Activated T-cell treated with anti-CD3 and anti-CD28 coated beads, Interleukin-2, amount 50 U/mL, for 72 hours (primary cell): ENCODE data around the gene DSEL. TPM values are rescaled to one million over a fixed set of nuclear protein-coding genes. Genes with fewer than 3 reads are reported as not detected.

Experiments used
- ATAC-seq, 2 donors: fragments of 150-1000 bp; cut with Tn5 transposase; replicated peaks in 1 of 2; 2 replicates each; pipeline ENCODE4 v1.10.0; 2021; ENCODE audit warnings: moderate library complexity in 2 of 2, mild to moderate bottlenecking in 1 of 2
- DNase-seq, 2 donors: peaks; one replicate each; pipeline ENCODE4 v3.0.0; 2021 to 2022; ENCODE audit warnings: mixed read lengths in 1 of 2
- H3K27ac Mint-ChIP-seq: one replicate; pipeline ENCODE4 v1.8.0; 2022; ENCODE audit warnings: mild to moderate bottlenecking, moderate library complexity, mixed read lengths
- H3K27me3 Mint-ChIP-seq: one replicate; pipeline ENCODE4 v1.8.0; 2022; ENCODE audit warnings: low read depth, mixed read lengths
- H3K36me3 Mint-ChIP-seq, 2 donors: one replicate each; pipeline ENCODE4 v1.8.0; 2022; ENCODE audit warnings: mixed read lengths in 2 of 2, mild to moderate bottlenecking in 1 of 2; ENCODE audit not compliant: insufficient read depth in 2 of 2
- H3K4me1 Mint-ChIP-seq: one replicate; pipeline ENCODE4 v1.8.0; 2022; ENCODE audit warnings: low read depth, mixed read lengths
- H3K4me3 Mint-ChIP-seq, 2 donors: one replicate each; pipeline ENCODE4 v1.8.0; 2022; ENCODE audit warnings: mild to moderate bottlenecking in 2 of 2, mixed read lengths in 2 of 2, moderate library complexity in 2 of 2
- H3K9me3 Mint-ChIP-seq, 2 donors: one replicate each; pipeline ENCODE4 v1.8.0; 2022; ENCODE audit warnings: mixed read lengths in 2 of 2
- total RNA-seq, 2 donors: library from RNA; stranded (reverse); gene quantifications; one replicate each; pipeline ENCODE4 v1.2.3, GENCODE V29; 2022

Gene DSEL
- total RNA-seq = under 1 TPM; 0.14 to 0.23 TPM

- Mint-ChIP-seq H3K27me3 (peaks cover 43% of the 10 kb centered on the region), H3K36me3 (no peaks in the 10 kb centered on the region), H3K4me1 (peaks cover 27% of the 10 kb centered on the region), H3K27ac (no peak within 1 kb of the TSS), H3K9me3 (no peaks in the 10 kb centered on the region), H3K4me3 (peak within 1 kb of the TSS; percentile 90 to 98)
- peak; percentile 96 to 98 for ATAC-seq
- DNase-seq = peak; percentile 96 to 99
These were observed at the start of gene DSEL for GRCh38 chr18:67516539-67517443. Gene DSEL, minus strand, starts transcription at chr18:67516720. Its CDS starts 2,112 bp downstream, at chr18:67514608.

DNA sequence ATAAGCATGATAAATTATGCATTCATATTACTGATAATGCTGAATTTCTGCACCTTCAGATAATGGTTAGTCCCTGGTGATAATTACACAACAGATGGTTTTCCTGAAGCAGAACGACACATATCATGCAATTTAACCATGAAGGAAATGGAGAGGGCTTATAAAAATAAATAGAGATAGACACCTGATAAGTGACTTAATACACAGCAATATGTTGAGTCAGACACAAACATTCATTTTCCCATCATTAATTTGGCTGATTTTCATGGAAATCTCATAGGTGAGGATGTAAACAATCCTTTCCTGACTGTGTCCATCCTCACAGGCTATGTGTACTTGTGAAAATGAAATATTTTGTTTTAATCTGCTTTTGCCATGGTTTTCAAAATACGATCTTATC, 36.9 kb upstream of the DSEL start:
- ATAC-seq = no peak
- no peaks in the 10 kb centered on the region for H3K9me3 Mint-ChIP-seq
- H3K4me1 Mint-ChIP-seq = no peaks in the 10 kb centered on the region
- H3K4me3 Mint-ChIP-seq = no peak overlapping the region
- DNase-seq = no peak
- no peak overlapping the region for H3K27ac Mint-ChIP-seq
- H3K36me3 Mint-ChIP-seq = no peaks in the 10 kb centered on the region
- no peaks in the 10 kb centered on the region for H3K27me3 Mint-ChIP-seq

DNA sequence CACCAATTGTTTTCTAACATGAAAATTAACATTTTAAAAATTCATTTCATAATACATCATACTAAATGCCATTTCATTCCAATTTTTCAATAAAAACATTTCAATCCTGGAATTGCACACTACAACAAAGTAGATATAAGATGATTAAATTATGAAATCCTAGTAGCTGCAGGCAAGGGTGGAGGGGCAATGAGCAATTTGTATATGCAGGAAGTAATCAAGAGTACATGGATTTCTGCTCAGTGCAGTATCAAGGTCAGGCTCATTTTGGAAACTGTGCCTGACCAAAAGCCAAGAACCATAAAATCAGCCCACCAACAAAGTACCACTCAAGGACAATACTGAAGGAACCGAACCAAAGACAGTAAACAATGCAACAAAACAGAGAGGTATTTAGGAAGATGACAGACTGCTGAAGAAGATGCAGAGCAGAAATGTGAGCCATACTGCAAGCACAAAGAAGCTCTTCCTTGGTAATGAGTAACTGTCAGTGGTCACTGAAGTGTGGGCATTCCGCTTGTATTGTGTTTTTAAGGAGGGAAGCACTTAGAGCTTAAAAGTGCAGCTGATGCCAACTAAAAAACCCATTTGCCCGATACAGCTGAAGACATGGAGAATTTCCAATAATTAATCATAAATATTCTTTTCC, 34.5 kb upstream of the DSEL start:
- no peak overlapping the region for H3K27ac Mint-ChIP-seq
- H3K9me3 Mint-ChIP-seq = no peaks in the 10 kb centered on the region
- no peaks in the 10 kb centered on the region for H3K36me3 Mint-ChIP-seq
- DNase-seq = no peak
- H3K4me3 Mint-ChIP-seq = no peak overlapping the region
- no peak for ATAC-seq
- H3K4me1 Mint-ChIP-seq = no peaks in the 10 kb centered on the region
- H3K27me3 Mint-ChIP-seq = peaks cover 6% of the 10 kb centered on the region

- Mint-ChIP-seq H3K4me1 (no peaks in the 10 kb centered on the region), H3K4me3 (no peak overlapping the region), H3K27me3 (peaks cover 6% of the 10 kb centered on the region), H3K36me3 (no peaks in the 10 kb centered on the region), H3K9me3 (no peaks in the 10 kb centered on the region), H3K27ac (no peak overlapping the region)
- ATAC-seq (no peak), DNase-seq (no peak)
These were observed 33.4 kb upstream of the DSEL start for GRCh38 chr18:67549946-67550345.

- no peaks in the 10 kb centered on the region for H3K9me3 Mint-ChIP-seq
- H3K4me3 Mint-ChIP-seq = no peak overlapping the region
- H3K4me1 Mint-ChIP-seq = no peaks in the 10 kb centered on the region
- no peaks in the 10 kb centered on the region for H3K36me3 Mint-ChIP-seq
- ATAC-seq = no peak
- no peak for DNase-seq
- peaks cover 6% of the 10 kb centered on the region for H3K27me3 Mint-ChIP-seq
- H3K27ac Mint-ChIP-seq = no peak overlapping the region
These were observed 29.2 kb upstream of the DSEL start for GRCh38 chr18:67545681-67546080.

DNA sequence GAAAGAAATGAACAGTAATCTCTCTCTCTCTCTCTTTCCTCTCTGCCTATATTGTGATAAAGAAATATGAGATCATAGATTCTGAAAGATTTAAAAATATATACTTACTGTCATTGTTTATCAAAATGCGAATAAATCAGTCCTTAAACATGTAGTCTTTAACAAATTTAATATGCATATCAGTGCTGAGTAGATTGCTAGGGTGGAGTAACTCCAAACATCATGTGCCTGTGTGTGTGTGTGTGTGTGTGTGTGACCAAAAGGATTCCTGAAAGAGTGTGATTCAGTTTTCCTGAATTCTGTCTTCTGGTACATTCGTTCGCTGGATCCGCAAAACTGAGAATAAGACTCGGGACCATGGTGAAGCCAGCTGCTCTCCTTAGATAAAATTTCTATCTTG, 24.0 kb upstream of the DSEL start:
- DNase-seq (no peak), ATAC-seq (no peak)
- Mint-ChIP-seq H3K27ac (no peak overlapping the region), H3K27me3 (no peaks in the 10 kb centered on the region), H3K9me3 (no peaks in the 10 kb centered on the region), H3K4me1 (no peaks in the 10 kb centered on the region), H3K36me3 (no peaks in the 10 kb centered on the region), H3K4me3 (no peak overlapping the region)

DNA sequence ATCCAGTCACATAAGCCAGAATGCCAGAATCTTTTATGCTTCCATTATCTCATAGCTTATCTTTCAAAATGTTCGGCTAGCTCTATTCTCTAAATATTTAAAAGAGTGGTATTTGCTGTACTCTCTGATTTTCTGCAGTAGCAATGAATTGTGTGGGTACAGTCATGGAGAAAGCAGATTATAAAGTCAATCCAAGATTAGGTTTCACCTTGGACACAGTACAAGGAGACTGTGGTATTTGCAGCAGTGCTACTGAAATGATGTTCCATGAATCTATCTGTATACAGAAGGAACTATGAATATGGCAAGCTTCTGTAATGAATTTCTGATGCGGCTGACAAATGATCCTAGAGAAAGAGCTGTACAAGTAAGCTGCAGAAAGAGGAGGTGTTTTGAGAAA, 15.4 kb upstream of the DSEL start:
- Mint-ChIP-seq H3K27me3 (peaks cover 19% of the 10 kb centered on the region), H3K9me3 (no peaks in the 10 kb centered on the region), H3K4me3 (no peak overlapping the region), H3K27ac (no peak overlapping the region), H3K4me1 (no peaks in the 10 kb centered on the region), H3K36me3 (no peaks in the 10 kb centered on the region)
- ATAC-seq = no peak
- no peak for DNase-seq

- no peaks in the 10 kb centered on the region for H3K9me3 Mint-ChIP-seq
- ATAC-seq = no peak
- H3K27ac Mint-ChIP-seq = no peak overlapping the region
- DNase-seq = no peak
- H3K4me1 Mint-ChIP-seq = no peaks in the 10 kb centered on the region
- H3K27me3 Mint-ChIP-seq = peaks cover 20% of the 10 kb centered on the region
- no peak overlapping the region for H3K4me3 Mint-ChIP-seq
- H3K36me3 Mint-ChIP-seq = no peaks in the 10 kb centered on the region
These were observed 9.0 kb upstream of the DSEL start for GRCh38 chr18:67525328-67526099.

GRCh38 chr18:67520351-67520921, 3.9 kb upstream of the DSEL start:
- Mint-ChIP-seq H3K36me3 (no peaks in the 10 kb centered on the region), H3K9me3 (no peaks in the 10 kb centered on the region), H3K4me1 (peaks cover 23% of the 10 kb centered on the region), H3K27ac (no peak overlapping the region), H3K4me3 (no peak overlapping the region), H3K27me3 (peaks cover 42% of the 10 kb centered on the region)
- ATAC-seq = no peak
- no peak for DNase-seq

- Mint-ChIP-seq H3K4me3 (no peak overlapping the region), H3K27ac (no peak overlapping the region), H3K4me1 (peaks cover 27% of the 10 kb centered on the region), H3K36me3 (no peaks in the 10 kb centered on the region), H3K27me3 (peaks cover 49% of the 10 kb centered on the region), H3K9me3 (no peaks in the 10 kb centered on the region)
- DNase-seq (no peak), ATAC-seq (no peak)
These were observed 3.1 kb upstream of the DSEL start for GRCh38 chr18:67519592-67519991.

GRCh38 chr18:67518566-67518965, 2.0 kb upstream of the DSEL start:
- peaks cover 27% of the 10 kb centered on the region for H3K4me1 Mint-ChIP-seq
- ATAC-seq (no peak), DNase-seq (no peak)
- H3K27ac Mint-ChIP-seq = no peak overlapping the region
- no peaks in the 10 kb centered on the region for H3K9me3 Mint-ChIP-seq
- H3K4me3 Mint-ChIP-seq = no peak overlapping the region
- H3K27me3 Mint-ChIP-seq = peaks cover 51% of the 10 kb centered on the region
- H3K36me3 Mint-ChIP-seq = no peaks in the 10 kb centered on the region

- H3K27me3 Mint-ChIP-seq = peaks cover 43% of the 10 kb centered on the region
- H3K4me3 Mint-ChIP-seq = peak overlapping the region; percentile 90 to 98
- peaks cover 27% of the 10 kb centered on the region for H3K4me1 Mint-ChIP-seq
- ATAC-seq (no peak), DNase-seq (peak in 1 of 2 donors; percentile 6)
- H3K27ac Mint-ChIP-seq = no peak overlapping the region
- H3K36me3 Mint-ChIP-seq = no peaks in the 10 kb centered on the region
- H3K9me3 Mint-ChIP-seq = no peaks in the 10 kb centered on the region
These were observed 885 bp upstream of the DSEL start for GRCh38 chr18:67517444-67517765.
